ENCODE data around the gene OLFM1.
"Not testable (repeated sequence)": the region's sequence is repeated elsewhere in the genome, so short reads cannot be mapped to it uniquely, and the experiment has no call there.

The OLFM1 gene

GRCh38 chr9:135060461-135061116 lies 26.9 kb upstream of the OLFM1 start:
- no peak for TF ChIP-seq CTCF (conservative IDR thresholded peaks at IDR 0.05; ENCODE audit: low read depth, low read length)
- DNase-seq (ENCODE audit: low read depth), result no peak
- no peak overlapping the region for H3K4me3 ChIP-seq (ENCODE audit: low read length)

GRCh38 chr9:135061441-135061840 lies 26.0 kb upstream of the OLFM1 start:
- DNase-seq (ENCODE audit: low read depth), result no peak
- no peak for TF ChIP-seq CTCF (conservative IDR thresholded peaks at IDR 0.05; ENCODE audit: low read depth, low read length)
- no peak overlapping the region for H3K4me3 ChIP-seq (ENCODE audit: low read length)

GRCh38 chr9:135062254-135062653 lies 25.2 kb upstream of the OLFM1 start:
- DNase-seq (ENCODE audit: low read depth), result no peak
- TF ChIP-seq CTCF (conservative IDR thresholded peaks at IDR 0.05; ENCODE audit: low read depth, low read length), result no peak
- H3K4me3 ChIP-seq (ENCODE audit: low read length), result no peak overlapping the region

GRCh38 chr9:135063466-135063865 lies 24.0 kb upstream of the OLFM1 start:
- DNase-seq (ENCODE audit: low read depth); H3K4me3 ChIP-seq (ENCODE audit: low read length): not testable (repeated sequence)

- H3K4me3 ChIP-seq (ENCODE audit: low read length); DNase-seq (ENCODE audit: low read depth): not testable (repeated sequence)
Observed at GRCh38 chr9:135063888-135064287, 23.6 kb upstream of the OLFM1 start.

GRCh38 chr9:135065151-135065550 lies 22.3 kb upstream of the OLFM1 start:
- DNase-seq (ENCODE audit: low read depth), result no peak
- H3K4me3 ChIP-seq (ENCODE audit: low read length), result no peak overlapping the region
- TF ChIP-seq CTCF (conservative IDR thresholded peaks at IDR 0.05; ENCODE audit: low read depth, low read length), result no peak

- DNase-seq (ENCODE audit: low read depth), result no peak
- no peak for TF ChIP-seq CTCF (conservative IDR thresholded peaks at IDR 0.05; ENCODE audit: low read depth, low read length)
- H3K4me3 ChIP-seq (ENCODE audit: low read length), result no peak overlapping the region
Observed at GRCh38 chr9:135065804-135066203, 21.7 kb upstream of the OLFM1 start.

- DNase-seq (ENCODE audit: low read depth), result no peak
- no peak for TF ChIP-seq CTCF (conservative IDR thresholded peaks at IDR 0.05; ENCODE audit: low read depth, low read length)
- H3K4me3 ChIP-seq (ENCODE audit: low read length), result no peak overlapping the region
Observed at GRCh38 chr9:135066291-135066690, 21.2 kb upstream of the OLFM1 start.
